Smooth muscle cell (in vitro differentiated cells): ENCODE results near the gene PCYOX1L. TPM values are rescaled to one million over a fixed set of nuclear protein-coding genes. Genes with fewer than 3 reads are reported as not detected.

ENCODE experiments used
- DNase-seq: peaks from one replicate; lab custom pipeline; 2025; ENCODE audit not compliant: unreplicated experiment; lab: John Stamatoyannopoulos, UW
- H2AFZ ChIP-seq: fragments of 200-600 bp; sonication (generic); 2 replicates; pipeline ENCODE4 v1.6.0; 2016; ENCODE audit warnings: antibody characterized with exemption, low read depth, mild to moderate bottlenecking
- H3F3A ChIP-seq: fragments of 200-600 bp; sonication (generic); 2 replicates; pipeline ENCODE4 v1.6.0; 2017; ENCODE audit warnings: antibody characterized with exemption, low read depth
- H3K27ac ChIP-seq: fragments of 200-600 bp; sonication (generic); 2 replicates; pipeline ENCODE4 v1.5.1; 2016; ENCODE audit warnings: low read depth, mild to moderate bottlenecking
- H3K27me3 ChIP-seq: fragments of 200-600 bp; sonication (generic); 2 replicates; pipeline ENCODE4 v1.6.1; 2016; ENCODE audit warnings: low read depth, mild to moderate bottlenecking
- H3K36me3 ChIP-seq: fragments of 200-600 bp; sonication (generic); 2 replicates; pipeline ENCODE4 v1.5.1; 2016; ENCODE audit warnings: low read depth
- H3K4me1 ChIP-seq: fragments of 200-600 bp; sonication (generic); 2 replicates; pipeline ENCODE4 v1.5.1; 2016; ENCODE audit warnings: low read depth
- H3K4me2 ChIP-seq: fragments of 200-600 bp; sonication (generic); 2 replicates; pipeline ENCODE4 v1.6.0; 2016; ENCODE audit warnings: mild to moderate bottlenecking
- H3K4me3 ChIP-seq: fragments of 200-600 bp; sonication (generic); 2 replicates; pipeline ENCODE4 v1.5.1; 2016; ENCODE audit warnings: mild to moderate bottlenecking
- H3K79me2 ChIP-seq: fragments of 200-600 bp; sonication (generic); 2 replicates; pipeline ENCODE4 v1.6.0; 2016; ENCODE audit warnings: low read depth, mild to moderate bottlenecking
- H3K9ac ChIP-seq: fragments of 200-600 bp; sonication (generic); 2 replicates; pipeline ENCODE4 v1.6.0; 2016; ENCODE audit warnings: low read depth
- H3K9me3 ChIP-seq: fragments of 200-600 bp; sonication (generic); replicated peaks from 2 replicates; pipeline ENCODE4 v1.5.1; 2016; ENCODE audit warnings: low read depth
- H4K20me1 ChIP-seq: fragments of 200-600 bp; sonication (generic); 2 replicates; pipeline ENCODE4 v1.6.0; 2016; ENCODE audit warnings: low read depth
- WGBS: methylation state at CpG from one replicate; pipeline ENCODE4 v1.1.7; 2016; ENCODE audit warnings: low lambda C conversion rate; 5-methylcytosine and 5-hydroxymethylcytosine counted together
- polyA plus RNA-seq: library from polyadenylated mRNA; unstranded; fragments of >200 nt; fragmentation: Nextera tagmentation; extraction: Ambion mirVana; gene quantifications from 2 replicates; pipeline ENCODE4 v1.2.1, GENCODE V29; 2016
- total RNA-seq: library from RNA; depleted of rRNA; stranded (reverse); fragments of >200 nt; gene quantifications from 2 replicates; pipeline ENCODE4 v1.2.3, GENCODE V29; 2014
- TF ChIP-seq, protein P1 (sequence below): fragments of 200-600 bp; sonication (generic); IDR thresholded peaks from 2 replicates; pipeline ENCODE4 v1.5.1; 2017; ENCODE audit warnings: borderline replicate concordance, mild to moderate bottlenecking, antibody characterized with exemption; ENCODE audit not compliant: insufficient read depth, poor library complexity, severe bottlenecking

Gene PCYOX1L
- total and polyA plus RNA-seq, 2 experiments from 2014 or later: 6.4 to 13.4 TPM

- no peaks in the 10 kb centered on the region for H3K27me3 ChIP-seq
- H3K9ac ChIP-seq: no peak within 1 kb of the TSS
- no peak within 1 kb of the TSS for H3K27ac ChIP-seq
- peaks cover 15% of the 10 kb centered on the region for H3K79me2 ChIP-seq
- no peaks in the 10 kb centered on the region for H3K36me3 ChIP-seq
- TF ChIP-seq, protein P1, sequence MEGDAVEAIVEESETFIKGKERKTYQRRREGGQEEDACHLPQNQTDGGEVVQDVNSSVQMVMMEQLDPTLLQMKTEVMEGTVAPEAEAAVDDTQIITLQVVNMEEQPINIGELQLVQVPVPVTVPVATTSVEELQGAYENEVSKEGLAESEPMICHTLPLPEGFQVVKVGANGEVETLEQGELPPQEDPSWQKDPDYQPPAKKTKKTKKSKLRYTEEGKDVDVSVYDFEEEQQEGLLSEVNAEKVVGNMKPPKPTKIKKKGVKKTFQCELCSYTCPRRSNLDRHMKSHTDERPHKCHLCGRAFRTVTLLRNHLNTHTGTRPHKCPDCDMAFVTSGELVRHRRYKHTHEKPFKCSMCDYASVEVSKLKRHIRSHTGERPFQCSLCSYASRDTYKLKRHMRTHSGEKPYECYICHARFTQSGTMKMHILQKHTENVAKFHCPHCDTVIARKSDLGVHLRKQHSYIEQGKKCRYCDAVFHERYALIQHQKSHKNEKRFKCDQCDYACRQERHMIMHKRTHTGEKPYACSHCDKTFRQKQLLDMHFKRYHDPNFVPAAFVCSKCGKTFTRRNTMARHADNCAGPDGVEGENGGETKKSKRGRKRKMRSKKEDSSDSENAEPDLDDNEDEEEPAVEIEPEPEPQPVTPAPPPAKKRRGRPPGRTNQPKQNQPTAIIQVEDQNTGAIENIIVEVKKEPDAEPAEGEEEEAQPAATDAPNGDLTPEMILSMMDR: no peak
- WGBS: 93% methylated on average over 22 of the region's 22 CpGs
- no peak within 1 kb of the TSS for H3K4me3 ChIP-seq
- DNase-seq: no peak
- no peaks in the 10 kb centered on the region for H3F3A ChIP-seq
- no peak within 1 kb of the TSS for H2AFZ ChIP-seq
- H3K4me2 ChIP-seq: no peak within 1 kb of the TSS
- H3K4me1 ChIP-seq: peaks cover 17% of the 10 kb centered on the region
- no peaks in the 10 kb centered on the region for H3K9me3 ChIP-seq
- H4K20me1 ChIP-seq: no peaks in the 10 kb centered on the region
Observed at GRCh38 chr5:149379177-149379761, 21.4 kb downstream of the PCYOX1L start, which contains the start of gene IL17B. Gene IL17B, minus strand, starts transcription at chr5:149379292. Its CDS starts 67 bp downstream, at chr5:149379225.

DNA sequence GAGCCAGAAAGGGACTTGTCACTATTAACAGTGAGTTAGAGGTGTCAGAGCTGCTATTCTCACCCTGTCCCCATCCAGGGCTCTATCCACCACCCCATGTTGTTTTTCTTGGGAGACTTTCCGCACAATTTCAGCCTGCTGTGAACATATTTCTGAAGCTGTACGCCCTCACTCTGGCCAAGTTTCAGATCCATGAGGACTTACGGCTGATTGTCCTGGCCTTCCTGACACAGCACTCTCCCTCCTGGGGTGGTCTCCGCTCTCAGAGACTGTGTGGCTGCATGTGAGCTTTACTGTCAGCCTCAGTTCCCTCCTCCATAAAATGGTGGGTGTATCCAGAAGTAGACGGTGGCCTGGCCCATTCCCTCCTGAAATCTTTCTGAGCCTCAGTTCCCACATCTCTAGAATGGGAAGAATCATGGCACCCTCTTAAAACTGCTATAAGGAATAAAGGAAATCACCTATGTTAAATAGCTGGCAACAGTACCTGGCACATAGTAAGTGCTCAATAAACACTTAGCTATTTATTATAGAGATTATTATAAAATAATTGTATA is 22.1 kb downstream of the PCYOX1L start:
- Histone ChIP-seq H3K4me3 (no peak overlapping the region), H3K9ac (no peak overlapping the region), H3K79me2 (peaks cover 15% of the 10 kb centered on the region), H3K4me1 (peaks cover 17% of the 10 kb centered on the region), H2AFZ (no peak overlapping the region), H3K27me3 (no peaks in the 10 kb centered on the region), H3K4me2 (no peak overlapping the region), H3K9me3 (no peaks in the 10 kb centered on the region), H3K36me3 (no peaks in the 10 kb centered on the region), H3F3A (no peaks in the 10 kb centered on the region), H3K27ac (no peak overlapping the region), H4K20me1 (no peaks in the 10 kb centered on the region)
- no peak for DNase-seq
- TF ChIP-seq, protein P1: no peak
- WGBS: 94% methylated on average over 5 of the region's 5 CpGs

DNA sequence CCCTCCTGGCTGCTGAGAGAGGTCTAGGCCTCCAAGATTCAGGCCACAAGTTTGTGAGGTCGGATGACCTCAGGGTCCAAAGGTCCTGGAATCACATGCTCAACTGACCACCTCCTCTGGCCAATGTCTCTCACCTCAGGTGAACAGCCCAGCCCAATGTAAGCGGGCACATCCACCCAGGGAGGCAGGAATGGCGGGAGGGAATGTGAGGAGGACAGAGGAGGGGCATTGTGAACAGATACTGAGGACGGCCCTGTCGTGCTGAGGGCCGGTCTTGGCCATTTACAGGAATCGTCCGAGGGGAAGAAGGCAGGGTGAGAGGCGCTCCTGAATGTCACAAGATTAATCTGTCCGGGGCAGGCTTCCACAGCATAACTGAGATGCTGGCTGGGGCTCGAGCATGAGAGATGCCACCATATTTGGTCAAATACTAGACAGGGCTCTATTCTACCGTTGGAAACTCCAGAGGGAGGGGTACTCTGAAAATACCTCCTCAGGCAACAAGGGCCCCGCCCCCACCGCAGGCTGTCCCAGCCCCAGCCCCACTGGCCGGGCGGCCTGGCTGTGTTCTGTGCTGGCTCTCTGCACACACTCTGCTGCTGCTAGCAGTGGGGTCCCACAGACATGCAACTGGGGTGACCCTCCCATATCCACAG is 22.7 kb downstream of the PCYOX1L start:
- peak overlapping the region; percentile 27 for H2AFZ ChIP-seq

More for the DNA sequence above, 22.7 kb downstream of the PCYOX1L start:
- peaks cover 20% of the 10 kb centered on the region for H3K4me1 ChIP-seq
- H3K27me3 ChIP-seq: no peaks in the 10 kb centered on the region
- no peak for DNase-seq
- H3K4me3 ChIP-seq: no peak overlapping the region
- no peaks in the 10 kb centered on the region for H3K36me3 ChIP-seq
- H3K4me2 ChIP-seq: peak overlapping the region; percentile 76
- H3K27ac ChIP-seq: no peak overlapping the region
- H3K9me3 ChIP-seq: no peaks in the 10 kb centered on the region
- H3F3A ChIP-seq: peaks cover 4% of the 10 kb centered on the region
- H3K79me2 ChIP-seq: peaks cover 15% of the 10 kb centered on the region
- WGBS: 33% methylated on average over 16 of the region's 16 CpGs
- TF ChIP-seq, protein P1: no peak
- H3K9ac ChIP-seq: no peak overlapping the region
- H4K20me1 ChIP-seq: no peaks in the 10 kb centered on the region
